Omental fat pad (tissue), 4 donors: ENCODE results near the gene GZF1. TPM values are rescaled to one million over a fixed set of nuclear protein-coding genes. Genes with fewer than 3 reads are reported as not detected.

Source experiments
- ATAC-seq: fragments of 150-250 bp; one replicate; pipeline ENCODE4 v1.9.1; 2016; ENCODE audit warnings: mild to moderate bottlenecking, moderate library complexity; ENCODE audit not compliant: low FRiP score
- DNase-seq: peaks from one replicate; pipeline ENCODE4 v3.0.0-alpha.2; 2019; ENCODE audit warnings: low spot score
- total RNA-seq, 4 donors: library from RNA; depleted of rRNA; stranded (reverse); fragments of >200 nt; gene quantifications; one replicate each; pipeline ENCODE4 v1.1.0, GENCODE V29; 2016
- TF ChIP-seq, protein P1 (sequence below), 3 donors: fragments of 450-650 bp; IDR thresholded peaks; one replicate each; pipeline ENCODE4 v1.5.1; 2016 to 2017; ENCODE audit warnings: antibody characterized with exemption in 3 of 3, mild to moderate bottlenecking in 3 of 3, moderate library complexity in 2 of 3

The GZF1 gene
- total RNA-seq, 4 donors from 2014 or later: 12.7 to 29.0 (median 18.8) TPM

DNA sequence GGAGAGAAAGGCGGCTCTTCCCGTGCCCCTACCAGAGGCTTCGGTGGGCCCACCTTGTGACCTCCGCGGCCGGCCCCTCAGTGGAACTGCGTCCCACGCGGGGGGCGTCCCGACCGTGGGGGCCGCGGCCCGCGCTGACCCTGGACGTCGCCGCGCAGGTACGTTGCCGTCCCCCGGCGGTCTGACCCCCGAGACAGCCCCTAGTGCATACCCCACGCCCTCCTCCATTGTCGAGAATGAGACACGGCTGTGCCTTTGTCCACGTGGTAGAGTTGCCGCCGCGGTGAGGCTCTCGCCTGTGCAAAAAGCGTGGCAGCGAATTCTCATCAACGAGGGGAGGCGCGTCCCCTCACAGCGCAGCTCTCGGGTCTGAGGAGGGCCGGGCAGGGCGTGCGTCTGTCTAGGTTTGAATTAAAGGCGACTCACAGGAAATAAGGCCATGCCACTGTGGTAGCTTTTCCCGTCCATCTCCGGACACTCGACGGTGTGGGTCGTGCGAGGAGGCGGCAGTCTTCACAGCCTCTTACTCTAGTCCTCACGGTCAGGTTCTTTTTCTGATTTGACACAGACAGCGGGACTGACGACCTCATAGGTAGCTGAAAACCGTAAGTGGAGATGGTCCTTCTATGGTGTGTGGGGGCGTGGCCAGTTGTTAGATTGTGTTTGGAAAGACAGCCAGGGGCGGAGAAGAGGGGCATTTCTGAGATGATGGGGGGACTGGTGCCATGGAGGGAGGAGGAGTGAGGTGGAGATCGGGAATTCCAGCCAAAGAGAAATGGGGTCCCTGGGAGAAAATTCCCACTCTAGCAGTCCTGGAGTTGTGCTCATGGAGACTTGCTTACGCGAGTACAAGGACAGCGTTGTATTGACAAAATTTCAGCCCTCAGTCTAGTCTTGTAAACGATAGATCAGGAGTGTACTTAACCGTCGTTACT, 10.8 kb upstream of the GZF1 start:
- DNase-seq (peak; percentile 48), ATAC-seq (peak; percentile 17)
- TF ChIP-seq, protein P1, sequence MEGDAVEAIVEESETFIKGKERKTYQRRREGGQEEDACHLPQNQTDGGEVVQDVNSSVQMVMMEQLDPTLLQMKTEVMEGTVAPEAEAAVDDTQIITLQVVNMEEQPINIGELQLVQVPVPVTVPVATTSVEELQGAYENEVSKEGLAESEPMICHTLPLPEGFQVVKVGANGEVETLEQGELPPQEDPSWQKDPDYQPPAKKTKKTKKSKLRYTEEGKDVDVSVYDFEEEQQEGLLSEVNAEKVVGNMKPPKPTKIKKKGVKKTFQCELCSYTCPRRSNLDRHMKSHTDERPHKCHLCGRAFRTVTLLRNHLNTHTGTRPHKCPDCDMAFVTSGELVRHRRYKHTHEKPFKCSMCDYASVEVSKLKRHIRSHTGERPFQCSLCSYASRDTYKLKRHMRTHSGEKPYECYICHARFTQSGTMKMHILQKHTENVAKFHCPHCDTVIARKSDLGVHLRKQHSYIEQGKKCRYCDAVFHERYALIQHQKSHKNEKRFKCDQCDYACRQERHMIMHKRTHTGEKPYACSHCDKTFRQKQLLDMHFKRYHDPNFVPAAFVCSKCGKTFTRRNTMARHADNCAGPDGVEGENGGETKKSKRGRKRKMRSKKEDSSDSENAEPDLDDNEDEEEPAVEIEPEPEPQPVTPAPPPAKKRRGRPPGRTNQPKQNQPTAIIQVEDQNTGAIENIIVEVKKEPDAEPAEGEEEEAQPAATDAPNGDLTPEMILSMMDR (IDR thresholded peaks at IDR 0.05): no peak

DNA sequence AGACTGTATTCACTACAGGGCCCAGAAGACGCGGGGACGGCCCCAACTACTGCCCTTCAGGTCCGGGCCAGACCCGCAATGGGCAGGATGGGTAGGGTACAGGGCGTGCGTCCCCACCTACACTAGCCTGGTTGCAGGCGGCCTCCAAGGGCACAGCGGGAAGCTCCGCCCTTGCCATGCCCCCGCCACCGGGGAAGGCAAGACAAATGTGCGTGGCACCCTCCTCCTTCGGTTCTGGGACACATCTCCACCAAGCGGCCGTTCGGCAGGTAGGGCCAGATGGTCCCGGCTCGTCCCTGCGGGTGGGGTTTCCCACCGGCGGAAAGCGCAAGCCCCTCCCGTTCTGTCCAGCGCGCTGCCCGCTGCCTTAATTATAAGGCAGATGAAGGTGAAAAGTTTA, 5.8 kb upstream of the GZF1 start:
- DNase-seq (no peak), ATAC-seq (no peak)
- TF ChIP-seq, protein P1 (IDR thresholded peaks at IDR 0.05): no peak

DNA sequence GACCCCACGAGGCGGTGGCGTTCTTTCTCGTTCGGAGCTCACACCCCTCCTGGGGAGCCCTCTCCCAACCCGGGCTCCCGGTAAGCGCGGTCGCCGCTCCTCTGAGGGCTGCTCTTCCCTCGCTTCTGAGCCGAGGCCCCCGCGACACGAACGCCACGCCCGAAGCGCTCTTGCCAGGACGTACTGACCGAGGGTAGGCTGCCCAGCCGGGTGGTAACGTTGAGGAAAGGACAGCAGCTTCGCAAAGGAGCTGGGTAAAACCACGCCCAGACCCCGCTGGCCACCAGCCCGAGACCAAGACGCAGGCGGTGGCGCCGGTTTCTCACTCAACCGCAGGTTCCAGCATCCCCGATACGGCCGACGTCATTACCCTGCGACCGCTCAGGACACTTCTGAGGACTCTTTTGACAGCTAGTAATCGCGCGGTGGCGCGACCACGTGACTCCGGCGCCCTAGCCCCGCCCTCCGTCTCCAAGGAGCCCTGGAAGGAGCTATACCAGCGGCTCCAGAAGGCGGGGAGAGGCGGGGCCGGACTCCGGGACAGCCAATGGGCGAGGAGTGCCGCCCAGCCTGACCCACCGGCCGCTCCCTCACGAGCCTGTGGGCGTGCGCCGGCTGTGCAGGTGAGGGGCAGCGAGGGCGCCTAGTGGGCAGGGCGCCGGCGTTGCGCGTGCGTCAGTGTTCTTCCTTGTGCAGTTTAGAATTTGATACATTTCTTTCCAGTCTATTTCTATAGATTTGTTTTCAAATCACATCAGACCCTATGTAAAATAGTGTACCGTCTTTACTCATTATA, 4.0 kb upstream of the GZF1 start:
- TF ChIP-seq, protein P1 (IDR thresholded peaks at IDR 0.05): no peak
- peak; percentile 88 for ATAC-seq
- peak; percentile 100 for DNase-seq

DNA sequence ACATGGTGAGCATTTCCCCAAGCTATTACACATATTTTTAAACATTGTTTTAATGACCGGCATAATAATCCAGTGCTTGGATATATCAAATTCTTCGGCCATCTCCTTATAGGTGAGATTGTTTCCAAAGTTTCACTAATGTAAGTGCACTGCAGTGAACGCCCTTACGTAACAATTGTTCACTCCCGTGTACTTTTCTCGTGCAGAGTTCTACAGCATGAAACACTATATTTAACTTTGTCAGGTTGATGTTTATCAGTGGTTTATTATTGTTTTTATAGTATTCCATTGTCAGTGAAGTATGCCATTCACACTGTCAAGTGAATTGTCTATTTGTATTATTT, 3.4 kb upstream of the GZF1 start:
- TF ChIP-seq, protein P1 (IDR thresholded peaks at IDR 0.05): no peak
- ATAC-seq: no peak

DNA sequence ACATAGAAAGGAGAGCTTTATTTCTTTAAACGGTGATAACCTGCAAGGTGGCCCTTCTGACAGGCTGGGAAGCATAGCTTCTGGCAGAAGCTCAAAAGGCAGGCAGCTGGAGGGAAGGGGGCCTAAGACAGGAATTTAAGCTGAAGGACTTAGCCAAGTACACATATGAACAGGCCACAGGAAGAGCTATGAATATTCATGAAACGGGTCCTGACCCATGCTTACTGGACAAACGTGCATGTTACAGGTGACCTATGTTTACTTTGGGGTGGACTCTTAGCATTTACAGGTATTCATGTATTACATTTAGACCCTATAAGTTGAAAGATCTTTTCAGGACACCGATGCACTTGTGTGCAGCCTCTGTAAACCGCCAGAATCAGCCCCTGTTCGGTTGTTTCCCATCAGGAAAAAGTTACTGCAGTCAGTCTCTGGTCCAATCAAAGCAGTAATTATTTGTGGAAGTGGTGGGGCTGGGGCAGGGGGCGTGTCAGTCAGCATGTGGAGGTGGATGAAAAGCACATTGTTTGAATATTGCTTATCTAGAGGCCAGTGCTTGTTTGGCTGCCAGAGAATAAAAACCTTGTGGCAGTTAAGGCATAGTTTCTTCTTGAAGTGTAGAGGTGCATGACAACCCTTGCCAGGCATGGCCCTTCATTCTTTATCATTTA, 2.9 kb upstream of the GZF1 start:
- TF ChIP-seq, protein P1 (IDR thresholded peaks at IDR 0.05): no peak
- DNase-seq (no peak), ATAC-seq (no peak)

More for the DNA sequence above, 3.4 kb upstream of the GZF1 start:
- no peak for DNase-seq

DNA sequence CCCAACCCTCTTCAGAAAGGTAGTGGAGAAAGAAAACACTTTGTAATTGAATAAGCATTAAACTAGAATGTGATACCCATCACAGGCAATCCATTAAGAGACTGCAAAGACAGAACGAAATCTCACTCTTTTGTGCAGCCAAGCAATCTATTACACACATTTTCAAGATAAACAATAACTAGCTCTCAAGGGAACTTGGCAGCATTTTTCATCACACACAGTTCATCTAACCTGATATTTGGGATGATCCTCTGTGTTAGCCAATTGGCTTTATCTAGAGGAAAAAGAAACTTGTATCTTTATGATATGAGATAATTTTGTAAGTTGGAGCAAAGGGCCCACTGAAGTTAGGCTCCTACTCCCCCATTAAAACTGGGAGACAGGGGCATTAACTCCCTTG, 1.5 kb upstream of the GZF1 start:
- no peak for ATAC-seq
- no peak for DNase-seq
- TF ChIP-seq, protein P1 (IDR thresholded peaks at IDR 0.05): no peak
